ENCODE data around the gene PRKCA. TPM values are rescaled to one million over a fixed set of nuclear protein-coding genes. Genes with fewer than 3 reads are reported as not detected.

Gene PRKCA
- total and polyA plus RNA-seq, 12 donors = 1.6 to 27.6 (median 10.5) TPM

DNA sequence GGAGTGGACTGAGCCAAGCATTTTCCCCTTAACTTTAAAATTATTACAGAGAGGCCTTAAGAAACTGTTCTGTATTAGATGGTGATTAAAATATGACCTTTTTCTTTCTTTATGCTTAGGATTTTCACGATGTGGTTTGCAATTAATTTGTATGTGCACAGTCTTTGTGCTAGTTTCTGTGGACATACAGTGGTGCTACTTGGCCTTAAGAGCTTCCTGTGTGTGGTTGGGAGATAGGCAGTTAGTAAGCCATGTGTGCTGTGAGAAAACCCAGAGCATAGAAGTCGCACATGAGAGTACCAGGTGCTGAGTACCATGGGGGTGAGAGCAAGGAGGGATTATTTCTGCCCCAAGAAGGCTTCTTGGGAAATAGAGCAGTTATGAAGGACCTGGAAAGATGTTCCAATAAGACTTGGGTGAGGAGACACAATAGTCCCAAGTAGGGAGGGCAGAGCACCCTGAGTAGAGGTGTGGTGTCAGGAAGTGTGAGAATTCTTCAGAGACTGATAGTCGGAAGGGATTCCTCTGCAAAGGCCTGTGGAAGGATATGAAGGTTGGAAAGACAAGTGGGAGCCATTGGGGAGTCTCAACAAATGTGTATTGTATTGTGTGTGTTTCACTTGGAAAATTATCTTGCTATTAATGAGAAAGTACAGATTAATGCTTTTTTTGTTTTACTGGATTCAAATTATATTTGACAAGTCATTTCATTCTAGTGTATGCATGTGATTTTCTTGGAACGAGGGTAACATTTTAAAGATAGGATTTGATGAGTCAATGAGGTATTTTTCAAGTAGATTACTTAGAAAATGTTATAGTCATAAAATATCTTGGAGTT lies 239.9 kb downstream of the PRKCA start:
- DNase-seq (no peak), ATAC-seq (peak in 2 of 8 donors; percentile 33 to 41)
- no peaks in the 10 kb centered on the region for H3K27me3 ChIP-seq
- no peak overlapping the region for H3K4me3 ChIP-seq
- H3K9me3 ChIP-seq = peaks cover 0 to 16% (median 0%) of the 10 kb centered on the region in 11 donors
- peak overlapping the region in 7 of 10 donors; percentile 1 to 61 (median 41) for H3K27ac ChIP-seq
- TF ChIP-seq, protein P1, sequence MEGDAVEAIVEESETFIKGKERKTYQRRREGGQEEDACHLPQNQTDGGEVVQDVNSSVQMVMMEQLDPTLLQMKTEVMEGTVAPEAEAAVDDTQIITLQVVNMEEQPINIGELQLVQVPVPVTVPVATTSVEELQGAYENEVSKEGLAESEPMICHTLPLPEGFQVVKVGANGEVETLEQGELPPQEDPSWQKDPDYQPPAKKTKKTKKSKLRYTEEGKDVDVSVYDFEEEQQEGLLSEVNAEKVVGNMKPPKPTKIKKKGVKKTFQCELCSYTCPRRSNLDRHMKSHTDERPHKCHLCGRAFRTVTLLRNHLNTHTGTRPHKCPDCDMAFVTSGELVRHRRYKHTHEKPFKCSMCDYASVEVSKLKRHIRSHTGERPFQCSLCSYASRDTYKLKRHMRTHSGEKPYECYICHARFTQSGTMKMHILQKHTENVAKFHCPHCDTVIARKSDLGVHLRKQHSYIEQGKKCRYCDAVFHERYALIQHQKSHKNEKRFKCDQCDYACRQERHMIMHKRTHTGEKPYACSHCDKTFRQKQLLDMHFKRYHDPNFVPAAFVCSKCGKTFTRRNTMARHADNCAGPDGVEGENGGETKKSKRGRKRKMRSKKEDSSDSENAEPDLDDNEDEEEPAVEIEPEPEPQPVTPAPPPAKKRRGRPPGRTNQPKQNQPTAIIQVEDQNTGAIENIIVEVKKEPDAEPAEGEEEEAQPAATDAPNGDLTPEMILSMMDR (IDR thresholded peaks at IDR 0.05) = no peak
- H3K4me1 ChIP-seq = peaks cover 5 to 40% (median 20%) of the 10 kb centered on the region in 9 donors
- intact Hi-C loops (cut with DNase I) = loop anchor here in 2 of 10 donors (5.0 to 10.0 kb wide), 2 partner anchors 228 to 240 kb away; partner anchors contain the start of gene PRKCA (in 1 of the 2)
- no peaks in the 10 kb centered on the region for H3K36me3 ChIP-seq
- 48 to 53% methylated on average over 4 of the region's 4 CpGs for whole genome bisulfite sequencing, 2 donors

DNA sequence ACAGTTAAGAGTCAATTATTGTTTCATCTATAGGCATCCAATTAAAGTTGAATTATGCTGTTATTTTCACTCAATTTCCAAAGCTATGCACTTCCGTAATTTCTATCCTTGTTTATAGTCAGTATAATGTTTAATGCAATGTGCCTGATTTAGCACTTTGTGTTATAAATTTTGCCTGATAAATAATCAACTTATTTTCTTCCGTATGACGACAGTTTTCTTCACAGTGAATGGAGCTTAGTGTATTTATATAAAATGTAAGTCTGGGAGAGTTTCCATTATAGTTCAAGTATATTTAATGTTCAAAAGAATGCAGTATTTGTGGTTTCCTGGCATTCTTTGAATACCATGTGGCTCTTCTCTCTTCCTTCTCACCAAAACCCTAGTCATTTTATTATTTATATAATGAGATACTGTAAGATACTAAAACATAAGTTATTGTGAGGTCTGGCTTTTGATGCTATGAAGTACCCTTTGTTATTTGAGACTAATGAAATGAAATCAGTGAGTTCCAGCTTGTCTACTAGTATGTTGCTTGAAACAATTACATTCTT lies 240.6 kb downstream of the PRKCA start:
- intact Hi-C loops (cut with DNase I) = loop anchor here in 2 of 10 donors (5.0 to 10.0 kb wide), 2 partner anchors 228 to 241 kb away; partner anchors contain the start of gene PRKCA (in 1 of the 2)
- peaks cover 0 to 16% (median 0%) of the 10 kb centered on the region in 11 donors for H3K9me3 ChIP-seq
- no peak overlapping the region for H3K27ac ChIP-seq
- WGBS, 2 donors = 95 to 97% methylated on average over 3 of the region's 3 CpGs
- H3K4me1 ChIP-seq = peaks cover 5 to 40% (median 20%) of the 10 kb centered on the region in 9 donors
- no peak overlapping the region for H3K4me3 ChIP-seq
- TF ChIP-seq, protein P1 (IDR thresholded peaks at IDR 0.05) = no peak
- no peaks in the 10 kb centered on the region for H3K27me3 ChIP-seq
- H3K36me3 ChIP-seq = no peaks in the 10 kb centered on the region
- no peak for DNase-seq
- no peak for ATAC-seq

DNA sequence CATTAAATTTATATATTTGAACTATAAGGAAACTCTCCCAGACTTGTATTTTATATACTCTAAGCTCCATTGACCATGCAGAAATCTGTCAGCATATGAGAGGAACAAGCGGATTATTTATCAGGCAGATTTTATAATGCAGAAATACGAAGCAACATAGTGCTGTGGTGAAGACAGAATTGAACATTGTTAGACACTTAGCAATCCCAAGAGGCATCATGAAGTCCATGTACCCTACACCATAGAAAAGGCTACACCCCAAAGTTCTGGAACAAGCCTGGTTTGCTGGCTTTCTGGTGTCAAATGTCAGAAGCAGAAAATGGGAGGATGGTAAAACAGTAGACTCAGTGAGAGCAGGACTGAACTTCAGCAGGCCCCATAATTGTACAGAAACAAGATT lies 241.1 kb downstream of the PRKCA start:
- intact Hi-C loops (cut with DNase I) = loop anchor here in 2 of 10 donors (5.0 to 10.0 kb wide), 2 partner anchors 229 to 241 kb away; partner anchors contain the start of gene PRKCA (in 1 of the 2)
- TF ChIP-seq, protein P1 (IDR thresholded peaks at IDR 0.05) = no peak
- no peak overlapping the region for H3K4me3 ChIP-seq
- H3K27ac ChIP-seq = no peak overlapping the region
- H3K4me1 ChIP-seq = peaks cover 5 to 40% (median 20%) of the 10 kb centered on the region in 9 donors
- no peaks in the 10 kb centered on the region for H3K36me3 ChIP-seq
- no peak for ATAC-seq
- WGBS, 2 donors = 91 to 97% methylated on average over 2 of the region's 2 CpGs
- no peak for DNase-seq
- H3K9me3 ChIP-seq = peaks cover 0 to 16% (median 0%) of the 10 kb centered on the region in 11 donors
- no peaks in the 10 kb centered on the region for H3K27me3 ChIP-seq

DNA sequence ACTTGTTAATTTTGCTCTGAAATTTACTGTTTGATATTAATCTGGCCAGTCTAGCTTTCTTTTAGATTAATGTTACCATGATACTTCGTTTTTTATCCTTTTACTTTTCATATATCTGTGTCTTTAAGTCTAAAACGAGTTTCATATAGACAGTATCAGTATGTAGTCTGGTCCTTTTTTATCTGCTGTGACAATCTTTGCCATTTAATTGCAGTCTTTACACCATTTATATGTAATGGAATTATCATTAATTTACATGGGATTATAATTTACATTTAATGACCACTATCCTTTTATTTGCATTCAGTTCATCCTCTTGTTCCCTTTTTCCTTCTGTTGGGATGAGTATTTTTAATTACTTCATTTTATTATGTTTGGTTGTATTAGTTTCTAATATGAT lies 243.5 kb downstream of the PRKCA start:
- H3K9me3 ChIP-seq = peaks cover 0 to 16% (median 0%) of the 10 kb centered on the region in 11 donors
- intact Hi-C loops (cut with DNase I) = loop anchor here in 1 of 10 donors (10.0 kb wide), 1 partner anchor 231 kb away; no protein-coding TSS in a partner anchor
- no peaks in the 10 kb centered on the region for H3K36me3 ChIP-seq

More for the DNA sequence above, 243.5 kb downstream of the PRKCA start:
- Histone ChIP-seq H3K4me1 (peaks cover 5 to 30% (median 17%) of the 10 kb centered on the region in 9 donors), H3K4me3 (no peak overlapping the region), H3K27me3 (no peaks in the 10 kb centered on the region), H3K27ac (no peak overlapping the region)
- WGBS, 2 donors = 83 to 84% methylated on average over 2 of the region's 2 CpGs
- TF ChIP-seq, protein P1 (IDR thresholded peaks at IDR 0.05) = no peak
- DNase-seq = no peak
- no peak for ATAC-seq

All from heart right ventricle (tissue), 16 donors.